C4-2B (cell line): Measurements from ENCODE around the gene PTPRN2.
"Not testable (repeated sequence)": the region's sequence is repeated elsewhere in the genome, so short reads cannot be mapped to it uniquely, and the experiment has no call there.

Experiments
- H3K27ac ChIP-seq: fragments of 450-650 bp; 2 replicates; pipeline ENCODE4 v1.5.1; 2017
- ZFX ChIP-seq: fragments of 450-650 bp; IDR thresholded peaks from 2 replicates; pipeline ENCODE4 v1.6.1; 2017
- TF ChIP-seq, protein P1 (sequence below): fragments of 450-650 bp; conservative IDR thresholded peaks from 2 replicates; pipeline ENCODE4 v1.5.1; 2017; ENCODE audit warnings: mild to moderate bottlenecking

PTPRN2 gene

DNA sequence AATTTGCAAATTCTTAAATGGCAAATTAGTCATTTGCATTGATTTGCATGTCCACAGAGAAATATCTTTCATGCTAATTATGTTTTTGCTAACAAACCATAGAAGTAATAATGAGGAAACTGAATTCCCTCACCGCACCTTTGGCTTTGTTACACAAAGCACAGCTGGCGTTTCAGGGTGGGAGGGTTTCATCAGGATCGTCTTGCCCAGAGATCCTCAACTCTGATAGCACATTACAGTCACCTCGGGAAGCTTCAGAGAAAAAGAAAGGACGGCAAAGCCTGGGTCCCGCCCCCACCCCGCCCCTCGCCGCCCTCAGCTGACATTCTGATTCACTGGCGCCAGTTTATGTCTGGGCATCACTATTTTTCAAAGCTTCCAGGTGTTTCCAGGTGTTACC, 119.4 kb downstream of the PTPRN2 start:
- TF ChIP-seq, protein P1, sequence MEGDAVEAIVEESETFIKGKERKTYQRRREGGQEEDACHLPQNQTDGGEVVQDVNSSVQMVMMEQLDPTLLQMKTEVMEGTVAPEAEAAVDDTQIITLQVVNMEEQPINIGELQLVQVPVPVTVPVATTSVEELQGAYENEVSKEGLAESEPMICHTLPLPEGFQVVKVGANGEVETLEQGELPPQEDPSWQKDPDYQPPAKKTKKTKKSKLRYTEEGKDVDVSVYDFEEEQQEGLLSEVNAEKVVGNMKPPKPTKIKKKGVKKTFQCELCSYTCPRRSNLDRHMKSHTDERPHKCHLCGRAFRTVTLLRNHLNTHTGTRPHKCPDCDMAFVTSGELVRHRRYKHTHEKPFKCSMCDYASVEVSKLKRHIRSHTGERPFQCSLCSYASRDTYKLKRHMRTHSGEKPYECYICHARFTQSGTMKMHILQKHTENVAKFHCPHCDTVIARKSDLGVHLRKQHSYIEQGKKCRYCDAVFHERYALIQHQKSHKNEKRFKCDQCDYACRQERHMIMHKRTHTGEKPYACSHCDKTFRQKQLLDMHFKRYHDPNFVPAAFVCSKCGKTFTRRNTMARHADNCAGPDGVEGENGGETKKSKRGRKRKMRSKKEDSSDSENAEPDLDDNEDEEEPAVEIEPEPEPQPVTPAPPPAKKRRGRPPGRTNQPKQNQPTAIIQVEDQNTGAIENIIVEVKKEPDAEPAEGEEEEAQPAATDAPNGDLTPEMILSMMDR: no peak
- TF ChIP-seq ZFX: no peak
- H3K27ac ChIP-seq: no peak overlapping the region

DNA sequence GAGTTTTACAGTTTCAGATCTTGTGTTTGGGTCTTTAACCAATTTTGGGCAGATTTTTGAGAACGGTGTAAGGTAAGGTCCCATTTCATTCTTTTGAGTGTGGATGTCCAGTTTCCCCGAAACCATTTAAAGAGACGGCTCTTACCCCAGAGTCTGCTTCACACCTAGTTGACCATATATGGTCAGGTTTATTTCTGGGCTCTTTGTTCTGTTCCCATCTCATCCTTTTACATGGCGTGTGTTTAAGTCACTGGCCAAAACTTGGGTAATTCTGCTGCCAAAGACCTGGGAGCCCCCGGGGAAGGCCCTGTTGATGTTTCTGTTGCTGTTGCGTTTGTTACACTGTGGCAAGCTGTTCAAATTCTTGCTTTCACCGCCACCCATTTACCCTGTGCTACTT, 120.1 kb downstream of the PTPRN2 start:
- H3K27ac ChIP-seq: no peak overlapping the region
- no peak for TF ChIP-seq ZFX
- TF ChIP-seq, protein P1: no peak

GRCh38 chr7:158463317-158463716, 124.3 kb downstream of the PTPRN2 start:
- TF ChIP-seq ZFX: no peak
- no peak overlapping the region for H3K27ac ChIP-seq

DNA sequence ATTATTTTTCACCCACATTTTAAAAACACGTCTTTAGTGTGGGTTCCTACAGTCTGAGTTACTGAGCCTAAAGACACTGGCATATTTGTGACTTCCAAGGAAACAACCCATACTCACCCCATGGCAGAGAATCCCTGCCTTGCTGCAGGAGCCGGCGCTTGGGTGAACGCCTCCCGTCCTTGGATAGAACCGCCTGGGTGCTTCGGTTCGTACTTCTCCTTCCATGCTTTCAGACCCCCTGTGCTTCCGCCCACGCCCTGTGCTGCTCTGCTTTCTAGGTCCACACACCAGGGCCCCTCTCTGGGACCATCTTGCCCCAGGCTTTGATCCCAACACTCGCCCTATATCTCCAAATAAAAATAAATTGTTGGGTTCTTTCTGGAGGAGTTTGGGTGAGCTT, 125.8 kb downstream of the PTPRN2 start:
- H3K27ac ChIP-seq: no peak overlapping the region
- TF ChIP-seq, protein P1: no peak
- no peak for TF ChIP-seq ZFX

DNA sequence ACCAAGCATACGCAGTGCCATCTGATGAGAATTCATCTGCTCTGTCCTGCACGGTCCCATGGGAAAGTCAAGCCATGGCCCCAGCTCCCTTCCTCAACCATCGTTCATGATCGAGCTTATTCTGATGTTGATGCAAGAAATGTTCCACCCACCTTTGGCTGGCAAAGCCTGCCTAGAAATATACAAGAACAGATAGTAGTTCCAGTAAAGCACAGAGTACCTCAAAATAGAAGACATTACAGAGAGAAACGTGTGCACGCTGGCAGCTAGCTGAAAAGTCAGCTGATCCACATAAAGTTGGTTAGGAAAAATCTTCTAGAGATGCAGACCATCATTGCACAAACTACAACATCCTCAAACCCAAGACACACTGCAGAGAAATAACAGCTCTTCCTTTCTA, 127.0 kb downstream of the PTPRN2 start:
- no peak for TF ChIP-seq ZFX
- TF ChIP-seq, protein P1: no peak
- H3K27ac ChIP-seq: no peak overlapping the region

DNA sequence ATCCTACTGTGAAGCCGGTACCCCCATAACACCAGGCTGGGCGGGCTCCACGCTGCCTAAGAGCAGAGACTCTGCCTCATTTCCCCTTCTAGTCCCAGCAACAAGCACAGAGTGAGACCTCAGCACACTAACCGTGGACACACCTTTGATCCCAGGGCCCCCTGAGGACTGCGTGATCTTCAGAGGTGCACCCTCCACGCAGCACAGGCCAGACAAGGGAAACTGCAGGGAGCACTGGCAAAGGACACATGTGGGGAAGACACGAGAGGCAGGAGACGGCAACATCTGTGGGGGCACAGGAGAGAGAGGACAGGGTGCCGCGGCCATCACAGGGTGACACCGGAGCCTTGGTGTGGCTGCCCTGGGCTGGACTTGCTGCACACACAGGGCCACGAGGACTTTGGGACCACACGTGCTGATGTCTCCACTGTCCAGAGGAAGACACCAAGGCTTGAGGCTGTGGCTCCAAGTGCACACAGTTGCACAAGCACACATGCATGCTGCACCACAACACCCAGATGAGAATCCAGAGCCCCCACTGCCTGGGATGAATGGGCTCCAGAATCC, 128.8 kb downstream of the PTPRN2 start:
- TF ChIP-seq, protein P1: no peak
- no peak for TF ChIP-seq ZFX
- H3K27ac ChIP-seq: no peak overlapping the region

- TF ChIP-seq, protein P1: no peak
- no peak overlapping the region for H3K27ac ChIP-seq
Observed at GRCh38 chr7:158458096-158458495, 129.5 kb downstream of the PTPRN2 start.

GRCh38 chr7:158457586-158457985, 130.0 kb downstream of the PTPRN2 start:
- H3K27ac ChIP-seq: not testable (repeated sequence)
